ENCODE results near the gene GAN.
"Not testable (repeated sequence)": the region's sequence is repeated elsewhere in the genome, so short reads cannot be mapped to it uniquely, and the experiment has no call there.

Gene GAN

DNA sequence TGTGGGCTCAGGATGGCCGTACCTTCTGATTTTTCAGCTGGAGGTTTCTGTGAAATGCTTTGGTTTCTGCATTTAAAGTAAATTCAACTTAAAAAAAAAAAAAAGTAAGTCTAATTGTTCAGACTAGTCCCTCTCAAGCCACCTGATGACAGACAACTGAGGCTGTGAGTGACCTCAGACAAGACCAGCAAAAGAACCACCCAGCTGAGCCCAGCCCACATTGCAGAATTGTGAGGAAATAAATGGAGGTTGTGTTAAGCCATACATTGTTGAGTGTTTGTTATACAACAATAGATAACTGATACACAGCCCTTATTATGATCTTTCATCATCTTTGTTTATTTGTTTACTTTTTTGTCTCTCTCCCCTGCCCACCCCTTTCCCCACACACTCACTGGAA lies 85.1 kb downstream of the GAN start:
- no peak for DNase-seq (ENCODE audit: low read depth in 3 of 3)

- no peak for DNase-seq (ENCODE audit: low read depth in 3 of 3)
Measured at GRCh38 chr16:81401035-81401950, 86.5 kb downstream of the GAN start.

DNA sequence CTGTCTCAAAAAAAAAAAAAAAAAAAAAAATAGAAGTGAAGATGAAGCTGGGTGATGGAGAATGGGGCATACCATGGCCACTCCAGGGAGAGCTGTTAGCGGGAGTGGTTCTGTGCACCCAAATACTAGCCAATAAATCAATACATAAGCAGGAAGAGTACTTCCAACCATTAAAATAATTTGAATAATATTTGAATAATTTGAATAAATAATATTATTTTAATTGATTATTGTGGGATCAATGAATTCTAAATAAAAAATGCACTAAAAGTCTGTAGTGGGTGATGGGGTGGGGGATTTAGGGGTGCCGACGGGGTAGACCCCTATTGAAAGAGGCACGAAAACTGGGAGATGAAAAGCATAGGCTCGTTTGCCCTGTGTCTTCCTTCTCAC lies 88.4 kb downstream of the GAN start:
- DNase-seq (ENCODE audit: low read depth in 3 of 3): no peak

DNA sequence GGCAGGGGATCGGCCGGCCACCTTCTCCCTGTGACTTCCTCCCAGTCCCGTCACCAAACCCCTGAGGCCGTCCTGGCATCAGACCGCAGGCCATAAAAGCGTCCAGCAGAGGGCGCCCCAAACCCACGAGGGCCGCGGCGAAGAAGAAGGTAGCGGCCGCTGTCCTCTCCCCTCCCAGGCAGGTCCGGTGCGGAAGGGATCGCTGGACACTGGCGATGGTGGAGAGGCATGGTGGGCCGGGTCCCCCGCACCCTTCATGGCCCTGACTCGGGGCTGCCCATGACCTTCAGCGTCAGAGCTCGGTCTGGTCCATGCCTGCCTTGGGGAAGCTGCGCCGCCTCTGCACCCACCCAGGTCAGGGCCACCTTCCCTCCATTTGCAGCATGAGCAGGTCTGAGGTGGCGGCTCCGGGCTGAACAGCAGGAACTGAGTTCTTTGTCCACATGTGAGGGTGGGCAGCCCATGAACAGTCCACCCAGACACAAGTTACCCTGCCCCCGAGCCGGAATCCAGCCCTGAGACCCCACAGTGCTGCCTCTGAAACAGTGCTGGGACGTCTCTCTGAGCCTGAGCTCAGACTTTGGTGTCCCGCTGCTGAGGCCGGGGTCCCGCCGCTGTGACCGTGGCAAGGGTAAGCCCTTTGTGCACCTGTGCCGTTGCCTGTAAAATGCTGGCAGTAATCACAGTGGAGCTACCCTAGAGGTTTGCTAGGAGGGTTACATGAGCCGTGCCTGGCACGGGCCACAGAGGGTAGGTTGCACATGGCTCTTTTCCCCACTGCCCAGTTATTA lies 89.0 kb downstream of the GAN start:
- peak; percentile 60 to 78 (median 67) for DNase-seq (ENCODE audit: low read depth in 3 of 3)

- not testable (repeated sequence) for DNase-seq (ENCODE audit: low read depth in 3 of 3)
Measured at GRCh38 chr16:81405002-81405401, 90.2 kb downstream of the GAN start.

DNA sequence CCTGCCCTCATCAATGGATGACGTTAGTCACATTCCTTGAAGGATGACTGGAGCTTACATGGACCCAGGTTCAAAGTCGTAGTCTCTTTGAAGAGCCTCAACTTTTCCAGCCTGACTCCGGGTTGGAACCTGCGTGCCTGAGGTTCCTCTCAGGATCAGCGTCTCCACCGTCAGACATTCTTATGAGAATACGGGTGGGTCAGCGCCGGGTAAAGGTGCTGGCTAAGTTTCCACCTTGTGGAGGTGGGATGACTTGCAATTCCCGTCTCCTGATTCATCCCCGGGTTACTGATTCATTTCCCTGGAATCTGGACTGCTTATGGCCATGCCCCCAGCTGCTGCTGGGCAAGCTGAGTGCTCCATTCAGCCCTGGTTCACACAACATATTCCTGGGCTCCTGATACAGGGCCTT lies 90.9 kb downstream of the GAN start:
- DNase-seq (ENCODE audit: low read depth in 3 of 3): no peak

- no peak for DNase-seq (ENCODE audit: low read depth in 3 of 3)
Measured at GRCh38 chr16:81408409-81408950, 93.7 kb downstream of the GAN start.

GRCh38 chr16:81409016-81409556 lies 94.3 kb downstream of the GAN start:
- no peak for DNase-seq (ENCODE audit: low read depth in 3 of 3)

DNA sequence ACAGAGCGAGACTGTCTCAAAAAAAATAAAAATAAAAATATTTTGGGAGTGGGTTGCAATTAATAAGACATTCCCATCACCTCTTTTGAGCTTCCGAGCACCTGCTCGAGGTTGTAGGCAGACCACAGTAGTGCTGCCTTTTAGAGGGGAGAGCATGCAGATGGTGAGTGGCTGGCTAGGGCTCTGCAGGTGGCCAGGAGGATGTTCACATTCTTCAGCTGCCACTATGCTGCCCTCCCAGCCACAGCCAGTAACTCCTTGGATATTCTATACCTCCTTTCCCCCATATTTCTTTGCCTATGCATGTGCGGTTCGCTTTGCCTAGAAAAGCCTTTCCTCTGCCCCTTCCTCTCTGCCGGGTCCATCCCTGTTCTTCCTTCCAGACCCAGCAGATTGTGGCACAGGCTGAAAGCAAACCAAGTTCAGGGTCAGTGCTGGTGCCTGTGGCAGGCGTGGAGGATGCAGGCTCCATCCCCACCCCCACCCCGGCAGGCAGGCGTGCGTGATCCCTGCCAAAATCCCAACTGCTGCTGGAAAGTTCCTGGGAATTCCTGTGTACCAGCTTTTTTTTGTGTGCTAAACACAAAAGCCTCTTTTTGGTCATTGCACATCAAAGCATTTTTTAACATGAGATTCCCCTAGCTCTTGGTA lies 96.0 kb downstream of the GAN start:
- no peak for DNase-seq (ENCODE audit: low read depth in 3 of 3)

DNA sequence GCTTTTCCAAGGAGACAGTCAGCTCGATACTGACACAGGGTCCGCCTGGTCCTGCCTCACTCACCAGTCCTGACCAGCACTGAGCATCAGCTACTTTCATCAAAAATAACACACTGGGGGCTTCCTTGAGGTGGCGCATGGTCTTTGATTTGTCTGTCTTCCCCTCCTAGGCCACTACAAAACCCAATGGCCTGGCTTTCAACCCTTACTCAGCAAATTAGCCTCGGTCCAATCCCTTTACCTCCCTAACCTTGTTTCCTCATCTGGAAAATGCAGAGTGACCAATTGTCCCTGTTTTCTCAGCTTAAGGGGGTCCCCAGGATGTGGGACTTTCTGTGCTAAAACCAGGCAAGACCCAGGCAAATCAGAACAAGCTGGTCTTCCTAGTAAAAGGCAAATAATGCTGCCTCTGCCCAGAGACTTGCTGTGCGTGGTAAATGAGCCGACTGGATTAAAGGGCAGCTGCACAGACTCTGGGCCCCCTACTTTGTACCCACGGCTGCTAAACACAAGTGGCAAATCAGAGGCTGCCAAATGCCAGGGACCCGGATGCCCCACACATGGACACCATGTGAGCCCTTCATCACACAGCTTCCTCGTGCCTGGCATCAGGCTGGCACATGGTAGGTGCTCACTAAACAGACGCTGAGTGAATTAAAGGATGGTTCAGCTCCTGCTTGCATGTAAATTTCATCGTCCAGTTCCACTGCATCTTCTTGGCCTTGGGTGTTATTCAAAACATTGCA lies 98.7 kb downstream of the GAN start:
- no peak for DNase-seq (ENCODE audit: low read depth in 3 of 3)

DNA sequence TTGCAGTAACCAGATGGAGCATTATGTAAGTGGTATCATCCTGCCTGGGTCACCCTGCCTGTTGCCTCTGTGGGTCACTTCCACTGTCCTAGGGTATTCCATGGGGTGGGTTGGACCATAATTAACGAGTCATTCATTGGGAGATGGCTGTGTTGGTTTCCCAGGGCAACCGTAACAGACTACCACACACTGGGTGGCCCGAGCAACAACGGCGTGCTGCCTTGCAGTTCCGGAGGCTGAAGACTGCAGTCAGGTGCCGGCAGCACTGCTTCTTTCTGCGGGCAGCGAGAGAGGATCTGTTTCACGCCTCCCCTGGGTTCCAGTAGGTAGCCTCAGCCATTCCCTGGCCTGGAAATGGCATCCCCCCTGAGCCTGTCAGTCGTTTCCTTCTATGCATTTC lies 101.0 kb downstream of the GAN start:
- DNase-seq (ENCODE audit: low read depth in 3 of 3): no peak

DNA sequence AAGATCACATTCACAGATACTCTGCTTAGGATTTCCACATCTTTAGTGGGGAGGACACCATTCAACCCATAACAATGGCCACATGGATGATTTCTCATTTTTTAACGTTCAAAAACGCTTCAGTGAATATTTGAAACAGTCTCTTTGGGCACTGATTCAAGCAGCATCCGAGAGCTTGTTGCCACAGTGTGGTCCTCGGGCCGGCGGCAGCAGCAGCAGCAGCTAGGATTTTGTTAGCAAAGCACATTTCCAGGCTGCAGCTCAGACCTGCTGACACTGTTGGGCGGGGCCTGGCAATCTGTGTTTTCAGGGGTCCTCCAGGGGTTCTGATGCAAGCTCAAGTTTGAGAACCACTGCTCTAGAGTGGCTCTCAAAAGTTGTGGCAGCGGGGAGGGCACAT lies 102.0 kb downstream of the GAN start:
- DNase-seq (ENCODE audit: low read depth in 3 of 3): no peak

DNA sequence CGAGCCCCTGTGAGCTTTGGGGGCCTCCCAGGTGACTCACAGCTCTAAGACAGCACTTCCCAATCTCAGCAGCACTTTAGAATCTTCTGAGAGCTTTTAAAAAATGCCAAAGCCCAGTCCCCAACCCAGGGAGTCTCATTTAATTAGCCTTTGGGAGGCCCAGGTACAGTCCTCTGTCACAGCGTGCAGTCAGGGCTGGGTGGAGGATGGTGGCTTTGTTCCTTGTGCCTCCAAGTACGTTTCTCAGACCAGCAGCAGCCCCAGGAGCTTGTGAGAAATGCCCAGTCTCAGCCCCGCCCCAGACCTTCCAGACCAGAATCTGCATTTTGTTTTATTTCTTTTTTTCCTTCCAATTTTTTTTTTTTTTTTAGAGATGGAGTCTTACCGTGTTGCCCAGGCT lies 102.4 kb downstream of the GAN start:
- no peak for DNase-seq (ENCODE audit: low read depth in 3 of 3)

GRCh38 chr16:81419806-81420205 lies 105.0 kb downstream of the GAN start:
- no peak for DNase-seq (ENCODE audit: low read depth in 3 of 3)

- no peak for DNase-seq (ENCODE audit: low read depth in 3 of 3)
Measured at GRCh38 chr16:81421126-81421525, 106.4 kb downstream of the GAN start.

DNA sequence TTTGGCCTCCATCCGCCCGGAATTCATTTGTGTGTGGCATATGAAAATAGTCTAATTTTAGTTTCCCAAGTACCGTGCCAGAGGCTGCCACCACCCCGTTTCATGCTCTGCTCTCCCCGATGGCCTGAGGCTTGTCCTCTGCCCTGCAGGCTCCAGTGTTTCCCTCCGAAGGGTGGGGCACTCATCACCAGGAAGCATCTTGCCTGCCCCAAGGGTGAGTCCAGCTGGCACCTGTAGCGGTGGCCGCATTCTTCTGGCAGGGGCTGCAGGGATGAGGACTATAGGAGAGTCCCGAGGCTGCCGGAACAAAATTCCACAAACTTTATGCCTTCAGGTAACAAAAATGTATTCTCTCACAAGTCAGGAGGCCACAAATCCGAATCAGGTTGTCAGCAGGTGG lies 106.8 kb downstream of the GAN start:
- DNase-seq (ENCODE audit: low read depth in 3 of 3): no peak

GRCh38 chr16:81422153-81422552 lies 107.4 kb downstream of the GAN start:
- DNase-seq (ENCODE audit: low read depth in 3 of 3): not testable (repeated sequence)

DNA sequence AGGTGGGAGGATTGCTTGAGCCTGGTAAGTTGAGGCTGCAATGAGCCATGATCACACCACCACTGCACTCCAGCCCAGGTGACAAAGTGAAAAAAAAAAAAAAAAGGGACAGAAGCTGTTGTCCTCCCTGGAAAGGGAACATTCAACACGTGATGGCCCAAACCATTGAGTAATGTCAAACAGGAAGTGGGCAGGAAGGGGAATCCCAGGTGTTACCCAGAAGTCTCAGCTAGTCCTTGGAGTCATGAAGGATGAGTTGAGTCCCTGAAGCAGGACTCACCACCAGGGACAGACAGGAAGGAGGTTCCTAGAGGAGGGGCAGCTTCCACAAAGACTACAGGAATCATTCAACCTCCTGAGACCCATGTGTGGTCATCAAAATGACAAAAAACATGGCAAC lies 110.0 kb downstream of the GAN start:
- no peak for DNase-seq (ENCODE audit: low read depth in 3 of 3)

DNA sequence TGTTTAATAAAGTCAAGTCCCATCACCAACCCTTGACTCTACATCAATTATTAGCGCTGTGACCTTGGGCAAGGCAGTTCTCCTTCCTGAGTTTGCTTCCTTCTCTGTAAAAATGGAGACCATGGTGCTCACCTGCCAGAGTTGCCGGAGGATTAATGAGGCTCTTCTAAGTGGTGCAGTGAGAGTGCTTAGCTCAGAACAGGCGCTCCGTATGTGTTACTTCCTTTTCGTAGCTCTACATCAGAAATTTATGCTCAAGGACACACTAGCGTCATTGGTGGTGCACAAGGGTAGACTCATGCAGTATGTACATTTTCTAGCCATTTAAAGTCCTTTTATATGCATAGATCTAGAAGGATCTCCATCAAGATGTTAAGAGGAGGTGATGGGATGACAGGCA lies 112.5 kb downstream of the GAN start:
- DNase-seq (ENCODE audit: low read depth in 3 of 3): no peak

DNA sequence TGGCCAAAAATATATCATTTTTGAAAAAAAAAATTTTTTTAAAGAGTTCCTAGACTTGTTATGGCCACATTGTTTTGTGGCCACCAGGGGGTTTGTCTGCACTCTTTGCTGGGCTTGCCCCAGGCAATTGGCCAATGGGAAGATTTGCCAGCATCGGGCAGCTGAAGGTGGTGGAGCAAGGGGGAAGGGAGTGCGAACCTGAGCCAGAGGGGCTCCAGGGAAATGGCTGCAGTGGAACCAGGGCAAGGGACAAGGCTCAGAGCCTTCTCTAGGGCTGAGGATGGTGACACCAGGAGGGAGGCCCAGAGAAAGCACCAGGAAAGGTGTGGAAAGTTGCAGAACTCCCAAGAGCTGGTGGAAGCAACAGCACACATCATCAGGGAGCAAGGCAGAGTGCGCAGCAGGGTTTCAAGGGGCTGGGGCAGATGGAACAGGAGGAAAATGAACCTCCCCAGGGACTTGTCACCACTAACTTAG lies 114.3 kb downstream of the GAN start:
- DNase-seq (ENCODE audit: low read depth in 3 of 3): no peak

All from stimulated activated CD4-positive, alpha-beta T cell treated with anti-CD3 and anti-CD28 coated beads, TNF-alpha, amount 100 ng/mL, for 24 hours (primary cell).